Left renal cortex interstitium (tissue), 4 donors: ENCODE data around the gene INPP5J. TPM values are rescaled to one million over a fixed set of nuclear protein-coding genes. Genes with fewer than 3 reads are reported as not detected.
"Not testable (repeated sequence)": the region's sequence is repeated elsewhere in the genome, so short reads cannot be mapped to it uniquely, and the experiment has no call there.

Experiments used
- DNase-seq, 4 donors: peaks; one replicate each; pipeline ENCODE4 v3.0.0-alpha.2; 2013; ENCODE audit warnings: low read depth in 4 of 4, low spot score in 2 of 4, missing footprints in 1 of 4
- polyA plus RNA-seq, 4 donors: library from polyadenylated mRNA; unstranded; fragments of 120-200 nt; gene quantifications; one replicate each; pipeline ENCODE4 v1.2.1, GENCODE V29; 2013; ENCODE audit not compliant: insufficient read length in 4 of 4

Gene INPP5J
- 1 to 10 TPM; 4.2 to 7.8 (median 5.4) TPM for polyA plus RNA-seq

- no peak for DNase-seq
These were observed at the start of gene INPP5J for GRCh38 chr22:31122532-31123291. INPP5J (plus strand) TSS chr22:31122966; CDS start chr22:31123015, 49 bp downstream.

- DNase-seq, result not testable (repeated sequence)
These were observed 49.6 kb upstream of the INPP5J start for GRCh38 chr22:31073125-31073524.

- DNase-seq, result not testable (repeated sequence)
These were observed 49.1 kb upstream of the INPP5J start for GRCh38 chr22:31073545-31074145.

- DNase-seq, result no peak
These were observed 46.8 kb upstream of the INPP5J start for GRCh38 chr22:31075961-31076360.

- DNase-seq, result no peak
These were observed 45.1 kb upstream of the INPP5J start for GRCh38 chr22:31077681-31078080.

GRCh38 chr22:31078389-31078788 is 44.4 kb upstream of the INPP5J start:
- DNase-seq, result not testable (repeated sequence)

GRCh38 chr22:31079095-31079642 is 43.6 kb upstream of the INPP5J start:
- DNase-seq, result no peak

GRCh38 chr22:31080164-31080847 is 42.5 kb upstream of the INPP5J start:
- no peak for DNase-seq

- DNase-seq, result peak; percentile 90 to 94 (median 93)
These were observed 41.7 kb upstream of the INPP5J start, which contains the start of gene SMTN for GRCh38 chr22:31080848-31081649. SMTN (plus strand) TSS chr22:31081318; CDS start chr22:31083259, 1,941 bp downstream.

GRCh38 chr22:31081963-31082605 is 40.7 kb upstream of the INPP5J start:
- no peak for DNase-seq

- no peak for DNase-seq
These were observed 40.0 kb upstream of the INPP5J start for GRCh38 chr22:31082606-31083376.

GRCh38 chr22:31083377-31083768 is 39.4 kb upstream of the INPP5J start:
- no peak for DNase-seq

- no peak for DNase-seq
These were observed 38.6 kb upstream of the INPP5J start for GRCh38 chr22:31083923-31084810.

GRCh38 chr22:31084811-31085492 is 37.8 kb upstream of the INPP5J start:
- DNase-seq, result no peak

- no peak for DNase-seq
These were observed 37.3 kb upstream of the INPP5J start for GRCh38 chr22:31085493-31085824.

GRCh38 chr22:31085928-31086327 is 36.8 kb upstream of the INPP5J start:
- DNase-seq, result no peak

GRCh38 chr22:31086703-31087330 is 35.9 kb upstream of the INPP5J start:
- no peak for DNase-seq
